Activated CD4-positive, alpha-beta T cell treated with anti-CD3 and anti-CD28 coated beads, Interleukin-10, Interleukin-2, amounts not matched to agents 100 ng/mL and 50 ng/mL, durations not matched to agents 16 hours and 8 hours (primary cell): ENCODE measurements around the gene DCAF4.
"Not testable (repeated sequence)": the region's sequence is repeated elsewhere in the genome, so short reads cannot be mapped to it uniquely, and the experiment has no call there.

Source experiments
- DNase-seq: peaks from one replicate; pipeline ENCODE4 v3.0.0-alpha.2; 2020

DCAF4 gene

GRCh38 chr14:72974661-72975060 lies 48.4 kb downstream of the DCAF4 start:
- no peak for DNase-seq

GRCh38 chr14:72975770-72976169 lies 49.5 kb downstream of the DCAF4 start:
- DNase-seq: no peak

GRCh38 chr14:72978856-72979255 lies 52.6 kb downstream of the DCAF4 start:
- DNase-seq: no peak

GRCh38 chr14:72980863-72981262 lies 54.6 kb downstream of the DCAF4 start:
- no peak for DNase-seq

GRCh38 chr14:72982146-72982708 lies 56.0 kb downstream of the DCAF4 start:
- no peak for DNase-seq

GRCh38 chr14:72986214-72986613 lies 60.0 kb downstream of the DCAF4 start:
- peak; percentile 17 for DNase-seq

- no peak for DNase-seq
Observed at GRCh38 chr14:72986857-72987256, 60.6 kb downstream of the DCAF4 start.

- no peak for DNase-seq
Observed at GRCh38 chr14:72990171-72990570, 63.9 kb downstream of the DCAF4 start.

GRCh38 chr14:72996916-72997315 lies 70.7 kb downstream of the DCAF4 start:
- no peak for DNase-seq

- no peak for DNase-seq
Observed at GRCh38 chr14:72998252-72998903, 72.1 kb downstream of the DCAF4 start.

GRCh38 chr14:72999316-72999715 lies 73.1 kb downstream of the DCAF4 start:
- no peak for DNase-seq

- no peak for DNase-seq
Observed at GRCh38 chr14:73000073-73000472, 73.8 kb downstream of the DCAF4 start.

- DNase-seq: no peak
Observed at GRCh38 chr14:73003681-73004080, 77.4 kb downstream of the DCAF4 start.

- not testable (repeated sequence) for DNase-seq
Observed at GRCh38 chr14:73004641-73005040, 78.4 kb downstream of the DCAF4 start.

GRCh38 chr14:73007835-73008234 lies 81.6 kb downstream of the DCAF4 start:
- DNase-seq: no peak

- no peak for DNase-seq
Observed at GRCh38 chr14:73008501-73008900, 82.2 kb downstream of the DCAF4 start.
